ENCODE results near the gene HSD17B11. TPM values are rescaled to one million over a fixed set of nuclear protein-coding genes. Genes with fewer than 3 reads are reported as not detected.
"Not testable (repeated sequence)": the region's sequence is repeated elsewhere in the genome, so short reads cannot be mapped to it uniquely, and the experiment has no call there.

HSD17B11 gene
- polyA plus RNA-seq, 1 donor (not counting 4 experiments of a cell fraction or from before 2014, with no cell fraction given) = 8.5 TPM

DNA sequence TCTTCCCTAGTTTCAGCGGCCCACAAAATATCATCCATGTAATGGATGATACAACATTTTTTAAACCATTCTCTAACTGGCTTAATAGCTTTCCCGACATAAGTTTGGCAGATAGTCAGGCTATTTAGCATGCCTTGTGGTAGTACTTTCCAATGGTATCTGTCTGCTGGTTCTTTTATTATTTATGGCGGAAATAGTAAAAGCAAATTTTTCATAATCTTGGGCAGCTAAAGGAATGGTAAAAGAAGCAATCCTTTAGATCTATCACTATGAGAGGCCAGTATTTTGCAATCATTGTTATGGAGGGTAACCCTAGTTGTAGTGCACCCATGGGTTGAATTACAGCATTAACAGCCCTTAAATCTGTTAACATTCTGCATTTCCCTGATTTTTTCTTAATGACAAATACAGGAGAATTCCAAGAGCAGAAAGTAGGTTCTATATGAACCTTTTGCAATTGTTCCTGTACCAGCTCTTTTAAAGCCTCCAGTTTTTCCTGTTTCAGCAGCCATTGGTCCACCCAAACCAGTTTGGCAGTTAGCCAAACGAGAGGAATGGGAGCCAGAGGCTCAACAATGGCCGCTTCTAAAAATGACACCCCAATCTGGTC is 14.3 kb upstream of the HSD17B11 start:
- Histone ChIP-seq H3K79me2 (ENCODE audit: control insufficient read depth, insufficient read depth, low read length) (no peaks in the 10 kb centered on the region), H3K9me3 (ENCODE audit: control insufficient read depth, low read depth, low read length) (no peaks in the 10 kb centered on the region), H3K4me2 (ENCODE audit: control insufficient read depth, extremely low read depth, insufficient read depth, low read depth, low read length) (no peak overlapping the region), H4K20me1 (ENCODE audit: control insufficient read depth, extremely low read depth, insufficient read depth, low read length) (no peaks in the 10 kb centered on the region), H3K27ac (ENCODE audit: control insufficient read depth, insufficient read depth, low read length) (no peak overlapping the region), H3K27me3 (ENCODE audit: control insufficient read depth, extremely low read depth, insufficient read depth, low read length) (no peaks in the 10 kb centered on the region), H3K36me3 (ENCODE audit: control insufficient read depth in 2 of 2, extremely low read depth in 1 of 2, insufficient read depth in 2 of 2, low read length in 2 of 2) (no peaks in the 10 kb centered on the region), H3K4me1 (ENCODE audit: control insufficient read depth, extremely low read depth, insufficient read depth, low read length) (no peaks in the 10 kb centered on the region), H2AFZ (ENCODE audit: control insufficient read depth, low read length) (no peak overlapping the region), H3K9ac (ENCODE audit: control insufficient read depth, extremely low read depth, insufficient read depth, low read length) (no peak overlapping the region), H3K9me1 (ENCODE audit: control insufficient read depth, extremely low read depth, insufficient read depth, low read length) (no peaks in the 10 kb centered on the region), H3K4me3 (ENCODE audit: control insufficient read depth in 2 of 3, extremely low read depth in 1 of 3, insufficient read depth in 2 of 3, low read depth in 1 of 3, low read length in 3 of 3) (no peak overlapping the region)
- DNase-seq (ENCODE audit: low read depth, low spot score) (no peak), FAIRE-seq (no peak)
- dilution Hi-C loops (cut with MboI; ENCODE audit: extremely low pct_ligation_motif_present, low sequenced_read_pairs) = no loop called here
- no peak for TF ChIP-seq EZH2 (IDR thresholded peaks at IDR 0.05; ENCODE audit: low read length)
- TF ChIP-seq CTCF (optimal IDR thresholded peaks at IDR 0.05 in 1 of 3, IDR thresholded peaks at IDR 0.05 in 1 of 3, conservative IDR thresholded peaks at IDR 0.05 in 1 of 3; ENCODE audit: extremely low read depth in 1 of 3, insufficient read depth in 2 of 3, low read length in 3 of 3) = no peak

GRCh38 chr4:87403732-87404131 is 12.7 kb upstream of the HSD17B11 start:
- DNase-seq (ENCODE audit: low read depth, low spot score); H4K20me1 ChIP-seq (ENCODE audit: control insufficient read depth, extremely low read depth, insufficient read depth, low read length); H3K9me3 ChIP-seq (ENCODE audit: control insufficient read depth, low read depth, low read length); H3K4me1 ChIP-seq (ENCODE audit: control insufficient read depth, extremely low read depth, insufficient read depth, low read length); H3K79me2 ChIP-seq (ENCODE audit: control insufficient read depth, insufficient read depth, low read length); H3K4me3 ChIP-seq (ENCODE audit: control insufficient read depth in 2 of 3, extremely low read depth in 1 of 3, insufficient read depth in 2 of 3, low read depth in 1 of 3, low read length in 3 of 3); H3K9ac ChIP-seq (ENCODE audit: control insufficient read depth, extremely low read depth, insufficient read depth, low read length); H3K4me2 ChIP-seq (ENCODE audit: control insufficient read depth, extremely low read depth, insufficient read depth, low read depth, low read length); FAIRE-seq; H3K36me3 ChIP-seq (ENCODE audit: control insufficient read depth in 2 of 2, extremely low read depth in 1 of 2, insufficient read depth in 2 of 2, low read length in 2 of 2); H3K27ac ChIP-seq (ENCODE audit: control insufficient read depth, insufficient read depth, low read length); dilution Hi-C loops (cut with MboI; ENCODE audit: extremely low pct_ligation_motif_present, low sequenced_read_pairs); H3K27me3 ChIP-seq (ENCODE audit: control insufficient read depth, extremely low read depth, insufficient read depth, low read length); H2AFZ ChIP-seq (ENCODE audit: control insufficient read depth, low read length); H3K9me1 ChIP-seq (ENCODE audit: control insufficient read depth, extremely low read depth, insufficient read depth, low read length): not testable (repeated sequence)

- no peak overlapping the region for H3K27ac ChIP-seq (ENCODE audit: control insufficient read depth, insufficient read depth, low read length)
- no peaks in the 10 kb centered on the region for H3K27me3 ChIP-seq (ENCODE audit: control insufficient read depth, extremely low read depth, insufficient read depth, low read length)
- H3K9me1 ChIP-seq (ENCODE audit: control insufficient read depth, extremely low read depth, insufficient read depth, low read length) = no peaks in the 10 kb centered on the region
- DNase-seq (ENCODE audit: low read depth, low spot score) (no peak), FAIRE-seq (no peak)
- no peak overlapping the region for H3K4me2 ChIP-seq (ENCODE audit: control insufficient read depth, extremely low read depth, insufficient read depth, low read depth, low read length)
- H3K9ac ChIP-seq (ENCODE audit: control insufficient read depth, extremely low read depth, insufficient read depth, low read length) = no peak overlapping the region
- H2AFZ ChIP-seq (ENCODE audit: control insufficient read depth, low read length) = no peak overlapping the region
- H3K4me3 ChIP-seq (ENCODE audit: control insufficient read depth in 2 of 3, extremely low read depth in 1 of 3, insufficient read depth in 2 of 3, low read depth in 1 of 3, low read length in 3 of 3) = no peak overlapping the region
- no peaks in the 10 kb centered on the region for H3K4me1 ChIP-seq (ENCODE audit: control insufficient read depth, extremely low read depth, insufficient read depth, low read length)
- H4K20me1 ChIP-seq (ENCODE audit: control insufficient read depth, extremely low read depth, insufficient read depth, low read length) = no peaks in the 10 kb centered on the region
- H3K79me2 ChIP-seq (ENCODE audit: control insufficient read depth, insufficient read depth, low read length) = no peaks in the 10 kb centered on the region
- no peaks in the 10 kb centered on the region for H3K36me3 ChIP-seq (ENCODE audit: control insufficient read depth in 2 of 2, extremely low read depth in 1 of 2, insufficient read depth in 2 of 2, low read length in 2 of 2)
- TF ChIP-seq CTCF (optimal IDR thresholded peaks at IDR 0.05 in 1 of 3, IDR thresholded peaks at IDR 0.05 in 1 of 3, conservative IDR thresholded peaks at IDR 0.05 in 1 of 3; ENCODE audit: extremely low read depth in 1 of 3, insufficient read depth in 2 of 3, low read length in 3 of 3) = no peak
- TF ChIP-seq EZH2 (IDR thresholded peaks at IDR 0.05; ENCODE audit: low read length) = no peak
- dilution Hi-C loops (cut with MboI; ENCODE audit: extremely low pct_ligation_motif_present, low sequenced_read_pairs) = no loop called here
- no peaks in the 10 kb centered on the region for H3K9me3 ChIP-seq (ENCODE audit: control insufficient read depth, low read depth, low read length)
Observed at GRCh38 chr4:87399954-87400353, 9.0 kb upstream of the HSD17B11 start.
